GM18505 (cell line): ENCODE results near the gene TUG1.

Experiments used
- ATAC-seq: cut with Tn5 transposase; IDR thresholded peaks from one replicate; pipeline ENCODE4 v1.9.1; 2021; ENCODE audit not compliant: unreplicated experiment
- POLR2A ChIP-seq: IDR thresholded peaks from 4 replicates; pipeline ENCODE4 v1.6.1; 2011; ENCODE audit warnings: borderline replicate concordance; ENCODE audit not compliant: insufficient read depth, insufficient read length; ENCODE audit errors: extremely low read depth

Gene TUG1

DNA sequence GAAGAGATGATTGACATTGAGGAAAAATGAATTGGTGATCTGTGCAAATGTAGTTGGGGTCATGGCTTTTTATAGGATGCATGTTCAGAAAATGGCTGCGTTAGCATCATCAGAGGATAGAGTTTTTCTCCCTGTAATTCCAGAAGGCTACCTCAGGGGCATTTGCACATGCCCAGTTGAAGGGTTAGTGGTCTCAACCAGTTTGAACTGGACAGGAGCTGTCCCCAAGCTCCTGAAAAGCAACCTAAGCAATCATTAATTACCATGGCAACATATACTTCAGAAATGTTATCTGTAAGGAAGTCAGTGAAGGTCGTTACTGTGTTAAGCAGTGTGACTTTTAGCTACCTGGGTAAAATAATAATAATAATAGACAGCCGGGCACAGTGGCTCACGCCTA lies 29.3 kb downstream of the TUG1 start:
- TF ChIP-seq POLR2A: no peak
- ATAC-seq: no peak

DNA sequence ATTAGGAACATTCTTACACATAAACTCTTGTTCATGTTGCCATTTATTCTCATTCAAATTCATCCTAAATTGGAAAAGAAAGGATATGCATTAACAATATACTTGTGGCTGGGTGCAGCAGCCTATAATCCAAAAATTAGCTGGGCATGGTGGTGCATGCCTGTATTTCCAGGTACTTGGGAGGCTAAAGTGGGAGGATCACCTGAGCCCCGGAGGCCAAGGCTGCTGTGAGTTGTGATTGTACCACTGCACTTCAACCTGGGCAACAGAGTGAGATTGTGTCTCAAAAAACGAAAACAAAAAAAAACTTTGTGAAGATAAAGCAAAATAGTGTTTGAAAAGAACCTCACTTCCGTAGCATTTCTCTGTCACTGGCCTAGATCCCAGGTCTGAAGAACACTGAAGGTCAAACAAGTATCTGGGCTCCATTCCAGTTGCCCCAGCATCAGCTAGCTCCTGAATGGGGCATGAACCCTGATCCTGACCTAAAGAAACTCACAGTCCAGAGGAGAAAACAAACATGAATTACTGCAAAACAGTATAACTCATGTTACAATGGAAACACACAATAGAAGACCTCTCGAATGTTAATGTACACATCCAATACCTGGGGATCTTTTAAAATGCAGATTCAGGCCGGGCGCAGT lies 32.2 kb downstream of the TUG1 start:
- TF ChIP-seq POLR2A: no peak
- ATAC-seq: no peak

DNA sequence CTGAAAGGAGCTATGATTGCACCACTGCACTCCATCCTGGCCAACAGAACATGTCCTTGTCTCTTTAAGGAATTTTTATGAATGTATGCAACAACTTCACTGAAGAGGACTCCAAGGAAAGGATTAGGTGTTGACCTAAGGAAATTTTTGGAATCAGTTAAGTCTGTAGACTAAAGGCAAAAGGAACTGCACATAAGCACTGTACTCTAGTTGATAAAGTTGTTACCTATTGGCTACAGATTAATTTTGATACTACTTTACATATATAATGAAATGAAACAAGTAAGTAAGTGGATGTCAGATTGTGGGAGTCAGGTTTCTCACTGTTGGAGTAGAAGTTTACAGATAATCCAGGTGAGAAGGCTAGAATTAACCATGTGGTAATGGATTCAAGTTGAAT lies 36.5 kb downstream of the TUG1 start:
- no peak for ATAC-seq

DNA sequence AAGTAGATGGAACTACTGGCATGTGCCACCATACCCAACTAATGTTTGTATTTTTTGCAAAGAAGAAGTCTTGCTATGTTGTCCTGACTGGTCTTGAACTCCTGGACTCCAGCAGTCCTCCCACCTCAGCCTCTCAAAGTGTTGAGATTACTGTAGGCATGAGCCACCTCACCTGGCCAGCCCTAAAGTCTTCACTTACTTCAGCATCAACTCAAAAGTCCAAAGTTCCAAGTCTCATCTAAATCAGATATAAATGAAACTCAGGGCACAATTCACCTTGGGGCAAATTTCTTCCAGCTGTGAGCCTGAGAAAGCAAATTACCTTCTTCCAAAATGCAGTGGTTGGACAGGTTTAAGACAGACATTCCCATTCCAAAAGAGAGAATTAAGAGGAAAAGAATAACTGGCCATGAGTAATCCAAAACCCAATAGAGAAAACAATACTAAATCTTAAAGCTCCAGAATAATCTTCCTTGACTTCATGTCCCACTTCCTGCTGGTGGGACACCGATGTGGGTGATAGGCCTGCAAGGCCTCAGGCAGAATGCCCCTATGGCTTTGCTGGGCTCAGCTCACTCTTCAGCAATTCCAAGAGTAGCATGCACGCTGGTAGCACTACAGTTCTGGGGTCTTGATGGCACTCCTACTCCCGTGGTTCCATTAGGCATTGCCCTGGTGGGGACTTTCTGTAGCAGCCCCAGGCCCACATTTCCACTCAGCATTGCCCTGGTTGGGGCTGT lies 50.3 kb downstream of the TUG1 start:
- TF ChIP-seq POLR2A: no peak
- no peak for ATAC-seq

More for the DNA sequence above, 36.5 kb downstream of the TUG1 start:
- TF ChIP-seq POLR2A: no peak

DNA sequence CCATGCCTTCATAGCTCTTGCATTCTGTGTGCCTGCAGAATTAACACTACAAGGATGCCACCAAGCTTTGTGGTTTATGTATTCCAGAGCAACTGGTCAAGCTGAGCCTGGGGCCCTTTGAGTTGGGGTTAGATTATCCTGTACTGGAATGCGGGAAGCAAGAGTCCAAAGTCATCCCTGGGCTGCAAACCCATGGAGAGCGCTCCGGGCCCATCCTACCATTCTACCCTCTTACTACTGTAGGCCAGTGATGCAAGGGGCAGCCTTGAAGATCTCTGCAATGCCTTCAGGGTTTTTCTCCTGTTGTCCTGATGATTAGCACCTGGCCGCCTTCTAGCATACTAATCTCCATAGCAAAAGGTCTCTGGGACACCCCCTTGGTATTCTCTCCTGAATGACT lies 51.3 kb downstream of the TUG1 start:
- no peak for ATAC-seq
- no peak for TF ChIP-seq POLR2A

DNA sequence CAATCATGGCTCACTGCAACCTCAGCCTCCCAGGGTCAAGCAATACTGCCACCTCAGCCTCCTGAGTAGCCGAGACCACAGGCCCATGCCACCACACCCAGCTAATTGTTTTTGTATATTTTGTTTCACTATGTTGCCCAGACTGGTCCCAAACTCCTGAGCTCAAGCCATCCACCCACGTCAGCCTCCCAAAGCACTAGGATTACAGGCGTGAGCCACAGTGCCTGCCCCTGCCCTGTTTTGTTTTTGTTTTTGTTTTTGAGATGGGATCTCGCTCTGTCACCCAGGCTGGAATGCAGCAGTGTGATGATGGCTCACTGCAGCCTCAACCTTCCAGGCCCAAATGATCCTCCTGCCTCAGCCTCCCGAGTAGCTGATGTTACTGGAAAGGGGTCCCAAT lies 53.5 kb downstream of the TUG1 start:
- no peak for TF ChIP-seq POLR2A
- ATAC-seq: no peak
